A204.1 (cell line): Measurements from ENCODE around the gene MAML3.

Experiments
- FAIRE-seq: peaks from 2 replicates; lab custom pipeline; 2012; peaks lifted over from hg19 to GRCh38; lab: Jason Lieb, UNC

The MAML3 gene

GRCh38 chr4:139893801-139894200, 260.2 kb downstream of the MAML3 start:
- FAIRE-seq = no peak

GRCh38 chr4:139892973-139893736, 260.8 kb downstream of the MAML3 start:
- no peak for FAIRE-seq

- no peak for FAIRE-seq
Observed at GRCh38 chr4:139890816-139891215, 263.2 kb downstream of the MAML3 start.

GRCh38 chr4:139889901-139890300, 264.1 kb downstream of the MAML3 start:
- FAIRE-seq = no peak

- no peak for FAIRE-seq
Observed at GRCh38 chr4:139889264-139889663, 264.7 kb downstream of the MAML3 start.

GRCh38 chr4:139887962-139888735, 265.8 kb downstream of the MAML3 start:
- FAIRE-seq = no peak

- no peak for FAIRE-seq
Observed at GRCh38 chr4:139887376-139887802, 266.6 kb downstream of the MAML3 start.

GRCh38 chr4:139886798-139887197, 267.2 kb downstream of the MAML3 start:
- no peak for FAIRE-seq

GRCh38 chr4:139884438-139884837, 269.5 kb downstream of the MAML3 start:
- no peak for FAIRE-seq

GRCh38 chr4:139880841-139881240, 273.1 kb downstream of the MAML3 start:
- no peak for FAIRE-seq

GRCh38 chr4:139878050-139878449, 275.9 kb downstream of the MAML3 start:
- no peak for FAIRE-seq

- FAIRE-seq = no peak
Observed at GRCh38 chr4:139876337-139876941, 277.5 kb downstream of the MAML3 start.

GRCh38 chr4:139875411-139875825, 278.6 kb downstream of the MAML3 start:
- no peak for FAIRE-seq

GRCh38 chr4:139873111-139873860, 280.7 kb downstream of the MAML3 start:
- FAIRE-seq = no peak

GRCh38 chr4:139872274-139872673, 281.7 kb downstream of the MAML3 start:
- no peak for FAIRE-seq

GRCh38 chr4:139869810-139870209, 284.2 kb downstream of the MAML3 start:
- no peak for FAIRE-seq

GRCh38 chr4:139866276-139866962, 287.6 kb downstream of the MAML3 start:
- no peak for FAIRE-seq

GRCh38 chr4:139865537-139865936, 288.4 kb downstream of the MAML3 start:
- no peak for FAIRE-seq

- FAIRE-seq = no peak
Observed at GRCh38 chr4:139863531-139863930, 290.5 kb downstream of the MAML3 start.

GRCh38 chr4:139861471-139861870, 292.5 kb downstream of the MAML3 start:
- no peak for FAIRE-seq

GRCh38 chr4:139860435-139861024, 293.5 kb downstream of the MAML3 start:
- no peak for FAIRE-seq
